HCT116 (cell line): ENCODE data around the gene APBA2.

ENCODE experiments used
- EZH2 ChIP-seq: fragments of 200-600 bp; sonication (generic); IDR thresholded peaks from 2 replicates; pipeline ENCODE4 v1.6.1; 2017; ENCODE audit warnings: antibody characterized with exemption, mixed run types
- POLR2AphosphoS5 ChIP-seq: IDR thresholded peaks from 2 replicates; pipeline ENCODE4 v1.6.1; 2011; ENCODE audit warnings: mild to moderate bottlenecking, low read depth, low read length, moderate library complexity
- TF ChIP-seq, protein P1 (sequence below), 3 experiments: fragments of 200-600 bp in 1 of 3; sonication (generic) in 1 of 3; IDR thresholded peaks in 2 of 3; conservative IDR thresholded peaks in 1 of 3; 2 replicates each; pipeline ENCODE4 v1.5.1; 2012 to 2017; ENCODE audit warnings: low read depth in 2 of 3, low read length in 2 of 3, antibody characterized with exemption in 1 of 3, borderline replicate concordance in 1 of 3, control low read depth in 1 of 3, mild to moderate bottlenecking in 1 of 3, mixed read lengths in 1 of 3, mixed run types in 1 of 3, moderate library complexity in 1 of 3; ENCODE audit not compliant: insufficient read depth in 1 of 3

DNA sequence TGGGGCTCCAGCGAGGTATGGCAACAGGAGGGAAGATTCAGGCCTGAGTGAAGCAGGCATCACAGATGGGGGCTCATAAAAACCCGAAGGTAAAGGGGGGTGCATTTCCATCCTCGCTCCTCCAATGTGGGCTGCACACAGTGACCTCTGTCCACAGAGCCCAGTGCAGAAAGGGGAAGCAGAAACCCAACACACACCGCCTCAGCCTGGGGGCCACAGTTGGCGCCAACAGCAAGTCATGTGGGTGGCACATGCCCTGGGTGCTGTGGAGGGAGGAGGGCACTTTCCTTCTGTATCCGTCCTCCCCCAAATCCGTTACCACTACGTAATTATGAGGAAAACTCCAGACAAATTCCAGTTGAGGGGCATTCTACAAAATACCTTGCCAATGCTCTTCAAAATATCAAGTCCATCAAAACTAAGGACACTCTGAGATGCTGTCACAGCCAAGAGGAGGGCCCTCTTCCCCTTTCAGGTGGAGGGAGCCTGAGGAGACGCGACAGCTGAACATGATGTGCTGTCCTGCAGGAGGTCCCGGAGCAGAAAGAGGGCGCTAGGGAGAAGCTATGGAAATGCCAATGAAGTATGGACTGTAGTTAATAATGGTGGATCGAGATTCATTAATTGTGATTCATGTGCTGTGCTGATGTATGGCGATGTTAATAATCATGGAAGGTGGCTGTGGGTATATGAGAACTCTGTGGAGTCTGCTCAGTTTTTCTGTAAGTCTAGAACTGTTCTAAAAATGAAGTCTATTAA lies 16.4 kb downstream of the APBA2 start:
- TF ChIP-seq, protein P1, sequence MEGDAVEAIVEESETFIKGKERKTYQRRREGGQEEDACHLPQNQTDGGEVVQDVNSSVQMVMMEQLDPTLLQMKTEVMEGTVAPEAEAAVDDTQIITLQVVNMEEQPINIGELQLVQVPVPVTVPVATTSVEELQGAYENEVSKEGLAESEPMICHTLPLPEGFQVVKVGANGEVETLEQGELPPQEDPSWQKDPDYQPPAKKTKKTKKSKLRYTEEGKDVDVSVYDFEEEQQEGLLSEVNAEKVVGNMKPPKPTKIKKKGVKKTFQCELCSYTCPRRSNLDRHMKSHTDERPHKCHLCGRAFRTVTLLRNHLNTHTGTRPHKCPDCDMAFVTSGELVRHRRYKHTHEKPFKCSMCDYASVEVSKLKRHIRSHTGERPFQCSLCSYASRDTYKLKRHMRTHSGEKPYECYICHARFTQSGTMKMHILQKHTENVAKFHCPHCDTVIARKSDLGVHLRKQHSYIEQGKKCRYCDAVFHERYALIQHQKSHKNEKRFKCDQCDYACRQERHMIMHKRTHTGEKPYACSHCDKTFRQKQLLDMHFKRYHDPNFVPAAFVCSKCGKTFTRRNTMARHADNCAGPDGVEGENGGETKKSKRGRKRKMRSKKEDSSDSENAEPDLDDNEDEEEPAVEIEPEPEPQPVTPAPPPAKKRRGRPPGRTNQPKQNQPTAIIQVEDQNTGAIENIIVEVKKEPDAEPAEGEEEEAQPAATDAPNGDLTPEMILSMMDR (IDR thresholded peaks at IDR 0.05 in 2 of 3, conservative IDR thresholded peaks at IDR 0.05 in 1 of 3; ENCODE audit: borderline replicate concordance in 1 of 3, insufficient read depth in 1 of 3, low read depth in 2 of 3, low read length in 2 of 3): peak in 2 of 3 experiments; percentile 53 to 55; a peak in 4 of 6 replicates
- no peak for TF ChIP-seq POLR2AphosphoS5
- TF ChIP-seq EZH2: no peak
